Skeletal muscle tissue (tissue), 5 donors: ENCODE data around the gene GOLGB1. TPM values are rescaled to one million over a fixed set of nuclear protein-coding genes. Genes with fewer than 3 reads are reported as not detected.

Experiments used
- H3K27ac ChIP-seq: one replicate; pipeline ENCODE4 v1.7.0; 2013; ENCODE audit warnings: mild to moderate bottlenecking, low read depth, low read length, inconsistent platforms
- H3K27me3 ChIP-seq, 3 donors: one replicate each; pipeline ENCODE4 v1.7.0; 2013; ENCODE audit warnings: low read length in 3 of 3; ENCODE audit not compliant: control insufficient read depth in 3 of 3, insufficient read depth in 3 of 3
- H3K36me3 ChIP-seq, 3 donors: one replicate each; pipeline ENCODE4 v1.7.0; 2013; ENCODE audit warnings: low read length in 3 of 3; ENCODE audit not compliant: control insufficient read depth in 3 of 3, insufficient read depth in 3 of 3
- H3K4me1 ChIP-seq, 3 donors: one replicate each; pipeline ENCODE4 v1.7.0; 2013; ENCODE audit warnings: low read length in 3 of 3, mild to moderate bottlenecking in 3 of 3; ENCODE audit not compliant: control insufficient read depth in 3 of 3, insufficient read depth in 3 of 3
- H3K4me3 ChIP-seq, 3 donors: one replicate each; pipeline ENCODE4 v1.7.0; 2013; ENCODE audit warnings: low read length in 3 of 3
- H3K9ac ChIP-seq, 3 donors: one replicate each; pipeline ENCODE4 v1.7.0; 2013; ENCODE audit warnings: low read length in 3 of 3, mild to moderate bottlenecking in 3 of 3, moderate library complexity in 2 of 3, low read depth in 1 of 3
- H3K9me3 ChIP-seq, 3 donors: one replicate each; pipeline ENCODE4 v1.7.0; 2013; ENCODE audit warnings: low read length in 3 of 3; ENCODE audit not compliant: control insufficient read depth in 3 of 3
- small RNA-seq: library from RNA; depleted of rRNA; stranded (forward); fragments of <200 nt; gene quantifications from one replicate; pipeline ENCODE3, GENCODE V24; 2014
- total RNA-seq: library from RNA; depleted of rRNA; stranded (reverse); fragments of >200 nt; gene quantifications from one replicate; pipeline ENCODE4 v1.2.3, GENCODE V29; 2014
- donor health status: Osteomylitis.

Gene GOLGB1
- total RNA-seq, 1 donor from 2014 or later, result 20.4 TPM

DNA sequence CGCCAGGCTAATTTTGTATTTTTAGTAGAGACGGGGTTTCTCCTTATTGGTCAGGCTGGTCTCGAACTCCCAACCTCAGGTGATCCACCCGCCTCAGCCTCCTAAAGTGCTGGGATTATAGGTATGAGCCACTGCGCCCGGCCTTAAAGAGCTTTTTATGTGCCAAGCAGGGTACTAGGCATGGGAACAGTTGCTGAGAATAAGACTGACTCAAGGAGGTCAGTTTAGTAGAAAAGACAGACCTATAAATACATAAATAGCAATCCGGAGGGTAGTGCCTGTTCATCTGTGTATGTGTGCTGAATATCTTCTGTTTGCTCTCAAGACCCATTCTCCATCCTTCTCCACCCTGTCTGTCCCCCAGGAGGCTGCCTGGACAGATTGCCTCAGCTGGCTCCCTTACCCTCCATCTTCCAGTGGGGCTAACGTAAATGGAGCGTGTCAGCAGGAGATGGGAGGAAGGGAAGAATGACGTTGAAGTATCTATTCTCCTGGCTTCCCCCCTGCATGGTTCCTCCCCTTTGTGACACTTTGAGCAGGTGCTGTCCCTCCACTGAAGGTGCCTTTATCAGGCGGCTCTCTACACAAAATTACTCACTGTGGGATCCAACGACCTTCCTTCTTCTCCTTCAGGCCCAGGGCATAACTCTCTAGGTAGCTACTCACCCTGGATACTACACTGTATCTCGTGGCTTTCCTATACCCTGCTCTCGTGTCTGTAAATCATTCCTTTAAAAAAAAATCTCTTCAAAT lies 125.2 kb downstream of the GOLGB1 start:
- no peaks in the 10 kb centered on the region for H3K27me3 ChIP-seq
- H3K36me3 ChIP-seq, result peaks cover 23 to 56% (median 39%) of the 10 kb centered on the region in 3 donors
- H3K4me1 ChIP-seq, result peaks cover 4 to 13% (median 12%) of the 10 kb centered on the region in 3 donors
- H3K9me3 ChIP-seq, result no peaks in the 10 kb centered on the region
- H3K27ac ChIP-seq, result peak overlapping the region; percentile 0
- H3K4me3 ChIP-seq, result peak overlapping the region in 2 of 3 donors; percentile 45 to 50
- H3K9ac ChIP-seq, result peak overlapping the region in 2 of 3 donors; percentile 8 to 40

DNA sequence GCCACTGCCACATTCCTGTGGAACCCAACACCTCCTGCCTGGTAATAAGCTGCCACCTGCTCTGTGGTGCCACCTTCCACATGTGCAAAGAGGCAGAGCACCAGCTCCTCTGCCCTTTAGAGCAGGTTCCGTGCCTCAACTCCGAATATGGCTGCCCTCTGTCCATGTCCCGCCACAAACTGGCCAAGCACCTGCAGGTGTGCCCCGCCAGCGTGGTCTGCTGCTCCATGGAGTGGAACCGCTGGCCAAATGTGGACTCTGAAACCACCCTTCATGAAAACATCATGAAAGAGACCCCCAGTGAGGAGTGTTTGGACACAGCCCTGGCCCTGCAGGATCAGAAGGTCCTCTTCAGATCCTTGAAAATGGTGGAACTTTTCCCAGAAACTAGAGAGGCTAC lies 128.1 kb downstream of the GOLGB1 start:
- H3K4me3 ChIP-seq, result no peak overlapping the region
- no peak overlapping the region for H3K27ac ChIP-seq
- H3K36me3 ChIP-seq, result peaks cover 19 to 33% (median 22%) of the 10 kb centered on the region in 3 donors
- H3K9ac ChIP-seq, result no peak overlapping the region
- H3K4me1 ChIP-seq, result peaks cover 4 to 12% (median 11%) of the 10 kb centered on the region in 3 donors
- no peaks in the 10 kb centered on the region for H3K9me3 ChIP-seq
- no peaks in the 10 kb centered on the region for H3K27me3 ChIP-seq

DNA sequence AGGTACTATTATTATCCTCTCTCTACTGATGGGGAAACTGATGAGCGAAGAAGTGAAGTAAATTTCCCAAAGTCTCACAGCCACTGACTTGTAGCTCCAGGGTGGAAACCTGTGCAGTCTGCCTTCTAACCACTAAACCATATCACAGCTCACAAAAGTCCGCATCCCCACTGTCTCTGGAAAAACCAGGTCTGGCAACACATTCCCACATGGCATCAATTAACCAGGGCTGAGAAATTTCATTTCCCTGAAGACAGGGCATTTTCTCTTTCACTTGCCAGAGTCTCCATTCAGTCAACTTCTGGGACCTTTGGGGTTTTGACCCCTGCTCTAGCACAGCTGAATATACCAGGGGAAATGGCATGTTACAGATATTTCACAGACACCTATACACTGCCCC lies 129.8 kb downstream of the GOLGB1 start:
- no peak overlapping the region for H3K4me3 ChIP-seq
- H3K4me1 ChIP-seq, result peaks cover 4 to 12% (median 8%) of the 10 kb centered on the region in 3 donors
- no peaks in the 10 kb centered on the region for H3K9me3 ChIP-seq
- H3K27me3 ChIP-seq, result no peaks in the 10 kb centered on the region
- no peak overlapping the region for H3K9ac ChIP-seq
- H3K36me3 ChIP-seq, result peaks cover 19 to 27% (median 22%) of the 10 kb centered on the region in 3 donors
- H3K27ac ChIP-seq, result no peak overlapping the region

Small RNAs within 50 kb of the gene (small RNA-seq; reads per million reads assigned to genes)
- gene RNU4-62P, result not detected

Other genes with a start within 250 kb of the GOLGB1 start
- gene POLQ, start 203.8 kb downstream of the GOLGB1 start, total RNA-seq, result 5.7 TPM
- not detected for gene ARGFX, start 181.8 kb downstream of the GOLGB1 start, total RNA-seq
- 4.2 TPM for gene FBXO40, start 156.4 kb downstream of the GOLGB1 start, total RNA-seq
- 9.4 TPM for gene HCLS1, start 88.8 kb downstream of the GOLGB1 start, total RNA-seq
- gene IQCB1, start 85.3 kb upstream of the GOLGB1 start, total RNA-seq, result 16.2 TPM
- gene EAF2, start 85.5 kb upstream of the GOLGB1 start, total RNA-seq, result 12.5 TPM
- 33.4 TPM for gene SLC15A2, start 144.7 kb upstream of the GOLGB1 start, total RNA-seq